Activated B cell treated with CpG ODN at 0.5 μM for 24 hours (primary cell): ENCODE measurements around the gene BRINP1. TPM values are rescaled to one million over a fixed set of nuclear protein-coding genes. Genes with fewer than 3 reads are reported as not detected.

Experiments
- ATAC-seq: fragments of 200-7000 bp; cut with Tn5 transposase; one replicate; pipeline ENCODE4 v1.10.0; 2021; ENCODE audit warnings: low read depth, mild to moderate bottlenecking, moderate library complexity
- CTCF ChIA-PET: fragments of 350-600 bp; sonication (Branson Sonifier 250); formaldehyde crosslinking; loops from one replicate; lab custom pipeline; 2021; ENCODE audit warnings: antibody characterized with exemption; lab: Charles Lee
- POLR2A ChIA-PET: fragments of 350-600 bp; sonication (Branson Sonifier 250); formaldehyde crosslinking; loops from one replicate; lab custom pipeline; 2021; ENCODE audit warnings: antibody characterized with exemption; lab: Charles Lee
- DNase-seq: peaks from one replicate; pipeline ENCODE4 v3.0.0; 2022
- H3K27ac Mint-ChIP-seq: one replicate; pipeline ENCODE4 v1.8.0; 2020; ENCODE audit warnings: mixed read lengths
- H3K27me3 Mint-ChIP-seq: one replicate; pipeline ENCODE4 v1.8.0; 2021; ENCODE audit warnings: mixed read lengths
- H3K36me3 Mint-ChIP-seq: one replicate; pipeline ENCODE4 v1.8.0; 2021; ENCODE audit warnings: low read depth, mixed read lengths
- H3K4me1 Mint-ChIP-seq: one replicate; pipeline ENCODE4 v1.8.0; 2021; ENCODE audit warnings: mixed read lengths
- H3K4me3 Mint-ChIP-seq: one replicate; pipeline ENCODE4 v1.8.0; 2020; ENCODE audit warnings: mild to moderate bottlenecking, mixed read lengths
- H3K9me3 Mint-ChIP-seq: one replicate; pipeline ENCODE4 v1.8.0; 2020; ENCODE audit warnings: mixed read lengths
- intact Hi-C: fragments of 100-400 bp; cut with micrococcal nuclease; formaldehyde crosslinking; loops from one replicate; pipeline ENCODE4 v1.15.1; 2024
- total RNA-seq: library from RNA; stranded (reverse); gene quantifications from 2 replicates; pipeline ENCODE4 v1.2.3, GENCODE V29; 2022
- TF ChIP-seq, protein P1 (sequence below): fragments of 200-600 bp; IDR thresholded peaks from one replicate; pipeline ENCODE4 v1.8.0; 2022; ENCODE audit warnings: antibody characterized with exemption, mild to moderate bottlenecking

Gene BRINP1
- total RNA-seq, 1 donor from 2014 or later: not detected

GRCh38 chr9:119184265-119184936, 184.8 kb downstream of the BRINP1 start:
- H3K4me3 Mint-ChIP-seq: no peak overlapping the region
- ATAC-seq (no peak), DNase-seq (no peak)
- CTCF ChIA-PET: no interaction called here
- H3K9me3 Mint-ChIP-seq: peaks cover 9% of the 10 kb centered on the region
- POLR2A ChIA-PET: no interaction called here
- H3K27ac Mint-ChIP-seq: no peak overlapping the region
- intact Hi-C loops: no loop called here
- no peaks in the 10 kb centered on the region for H3K27me3 Mint-ChIP-seq
- no peaks in the 10 kb centered on the region for H3K4me1 Mint-ChIP-seq
- TF ChIP-seq, protein P1, sequence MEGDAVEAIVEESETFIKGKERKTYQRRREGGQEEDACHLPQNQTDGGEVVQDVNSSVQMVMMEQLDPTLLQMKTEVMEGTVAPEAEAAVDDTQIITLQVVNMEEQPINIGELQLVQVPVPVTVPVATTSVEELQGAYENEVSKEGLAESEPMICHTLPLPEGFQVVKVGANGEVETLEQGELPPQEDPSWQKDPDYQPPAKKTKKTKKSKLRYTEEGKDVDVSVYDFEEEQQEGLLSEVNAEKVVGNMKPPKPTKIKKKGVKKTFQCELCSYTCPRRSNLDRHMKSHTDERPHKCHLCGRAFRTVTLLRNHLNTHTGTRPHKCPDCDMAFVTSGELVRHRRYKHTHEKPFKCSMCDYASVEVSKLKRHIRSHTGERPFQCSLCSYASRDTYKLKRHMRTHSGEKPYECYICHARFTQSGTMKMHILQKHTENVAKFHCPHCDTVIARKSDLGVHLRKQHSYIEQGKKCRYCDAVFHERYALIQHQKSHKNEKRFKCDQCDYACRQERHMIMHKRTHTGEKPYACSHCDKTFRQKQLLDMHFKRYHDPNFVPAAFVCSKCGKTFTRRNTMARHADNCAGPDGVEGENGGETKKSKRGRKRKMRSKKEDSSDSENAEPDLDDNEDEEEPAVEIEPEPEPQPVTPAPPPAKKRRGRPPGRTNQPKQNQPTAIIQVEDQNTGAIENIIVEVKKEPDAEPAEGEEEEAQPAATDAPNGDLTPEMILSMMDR: no peak
- no peaks in the 10 kb centered on the region for H3K36me3 Mint-ChIP-seq

- DNase-seq (no peak), ATAC-seq (no peak)
- Mint-ChIP-seq H3K4me1 (no peaks in the 10 kb centered on the region), H3K9me3 (peaks cover 4% of the 10 kb centered on the region), H3K27ac (no peak overlapping the region), H3K4me3 (no peak overlapping the region), H3K27me3 (no peaks in the 10 kb centered on the region), H3K36me3 (no peaks in the 10 kb centered on the region)
- TF ChIP-seq, protein P1: no peak
- intact Hi-C loops: no loop called here
- ChIA-PET CTCF (no interaction called here), POLR2A (no interaction called here)
Observed at GRCh38 chr9:119181561-119181960, 187.7 kb downstream of the BRINP1 start.

DNA sequence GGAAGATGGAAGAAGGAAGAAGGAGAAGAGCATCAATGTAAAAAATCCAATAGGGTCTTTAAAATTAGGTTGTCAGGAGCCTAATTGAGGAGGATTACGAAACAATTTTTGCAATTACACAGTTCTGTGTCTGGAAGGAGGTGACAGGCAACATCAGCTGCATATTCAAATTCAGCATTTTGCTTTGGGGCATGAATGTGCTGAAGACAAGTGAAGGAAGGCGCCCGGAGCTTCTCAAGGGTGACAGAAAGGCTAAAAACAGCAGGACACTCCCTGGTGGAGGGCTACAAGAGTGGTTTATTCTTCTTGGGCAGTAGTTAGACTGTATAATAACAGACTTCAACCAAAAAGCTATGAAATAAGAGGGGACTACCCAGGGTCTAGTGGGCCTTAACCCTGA, 188.3 kb downstream of the BRINP1 start:
- CTCF ChIA-PET: no interaction called here
- H3K4me3 Mint-ChIP-seq: no peak overlapping the region

GRCh38 chr9:119179701-119180100, 189.5 kb downstream of the BRINP1 start:
- peaks cover 3% of the 10 kb centered on the region for H3K9me3 Mint-ChIP-seq
- no peak for DNase-seq
- ATAC-seq: no peak
- no peak overlapping the region for H3K4me3 Mint-ChIP-seq
- ChIA-PET CTCF (no interaction called here), POLR2A (no interaction called here)
- TF ChIP-seq, protein P1: no peak
- no peak overlapping the region for H3K27ac Mint-ChIP-seq
- intact Hi-C loops: no loop called here
- no peaks in the 10 kb centered on the region for H3K27me3 Mint-ChIP-seq
- H3K4me1 Mint-ChIP-seq: no peaks in the 10 kb centered on the region
- H3K36me3 Mint-ChIP-seq: no peaks in the 10 kb centered on the region

More for the DNA sequence above, 188.3 kb downstream of the BRINP1 start:
- no peak overlapping the region for H3K27ac Mint-ChIP-seq
- POLR2A ChIA-PET: no interaction called here
- ATAC-seq (no peak), DNase-seq (no peak)
- H3K36me3 Mint-ChIP-seq: no peaks in the 10 kb centered on the region
- intact Hi-C loops: no loop called here
- TF ChIP-seq, protein P1: no peak
- H3K27me3 Mint-ChIP-seq: no peaks in the 10 kb centered on the region
- H3K4me1 Mint-ChIP-seq: no peaks in the 10 kb centered on the region
- H3K9me3 Mint-ChIP-seq: peaks cover 3% of the 10 kb centered on the region

- ChIA-PET CTCF (no interaction called here), POLR2A (no interaction called here)
- ATAC-seq (no peak), DNase-seq (no peak)
- intact Hi-C loops: no loop called here
- Mint-ChIP-seq H3K27me3 (no peaks in the 10 kb centered on the region), H3K9me3 (peaks cover 3% of the 10 kb centered on the region), H3K36me3 (no peaks in the 10 kb centered on the region), H3K4me3 (no peak overlapping the region), H3K4me1 (no peaks in the 10 kb centered on the region), H3K27ac (no peak overlapping the region)
- TF ChIP-seq, protein P1: no peak
Observed at GRCh38 chr9:119177196-119177595, 192.0 kb downstream of the BRINP1 start.
